GM15510 (cell line): ENCODE measurements around the gene CSRNP3.

Source experiments
- POLR2A ChIP-seq: IDR thresholded peaks from 3 replicates; pipeline ENCODE4 v1.6.1; 2011; ENCODE audit warnings: borderline replicate concordance; ENCODE audit not compliant: insufficient read length; ENCODE audit errors: extremely low read depth

Gene CSRNP3

GRCh38 chr2:165582409-165582808 lies 112.9 kb downstream of the CSRNP3 start:
- TF ChIP-seq POLR2A: no peak

GRCh38 chr2:165582863-165583506 lies 113.5 kb downstream of the CSRNP3 start:
- TF ChIP-seq POLR2A: no peak

- no peak for TF ChIP-seq POLR2A
Measured at GRCh38 chr2:165584126-165584654, 114.7 kb downstream of the CSRNP3 start.

DNA sequence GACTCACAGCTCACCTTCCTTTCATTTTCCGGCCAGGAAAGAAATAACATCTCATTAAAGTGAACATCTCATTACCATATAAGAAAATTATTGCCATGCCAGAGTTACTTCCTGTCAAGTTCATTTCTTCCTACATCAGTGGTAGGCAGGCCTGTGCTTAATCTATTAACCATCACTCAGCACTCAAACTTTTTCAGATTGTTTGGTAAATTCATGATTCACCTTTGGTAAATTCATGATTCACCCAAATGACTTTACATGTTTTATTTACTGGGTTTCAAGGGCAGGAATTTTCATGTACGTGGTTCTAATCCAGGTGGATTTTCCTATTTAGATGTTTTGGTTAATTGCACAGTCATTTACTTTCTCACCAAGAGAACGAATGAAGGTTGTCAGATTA lies 116.5 kb downstream of the CSRNP3 start:
- no peak for TF ChIP-seq POLR2A

DNA sequence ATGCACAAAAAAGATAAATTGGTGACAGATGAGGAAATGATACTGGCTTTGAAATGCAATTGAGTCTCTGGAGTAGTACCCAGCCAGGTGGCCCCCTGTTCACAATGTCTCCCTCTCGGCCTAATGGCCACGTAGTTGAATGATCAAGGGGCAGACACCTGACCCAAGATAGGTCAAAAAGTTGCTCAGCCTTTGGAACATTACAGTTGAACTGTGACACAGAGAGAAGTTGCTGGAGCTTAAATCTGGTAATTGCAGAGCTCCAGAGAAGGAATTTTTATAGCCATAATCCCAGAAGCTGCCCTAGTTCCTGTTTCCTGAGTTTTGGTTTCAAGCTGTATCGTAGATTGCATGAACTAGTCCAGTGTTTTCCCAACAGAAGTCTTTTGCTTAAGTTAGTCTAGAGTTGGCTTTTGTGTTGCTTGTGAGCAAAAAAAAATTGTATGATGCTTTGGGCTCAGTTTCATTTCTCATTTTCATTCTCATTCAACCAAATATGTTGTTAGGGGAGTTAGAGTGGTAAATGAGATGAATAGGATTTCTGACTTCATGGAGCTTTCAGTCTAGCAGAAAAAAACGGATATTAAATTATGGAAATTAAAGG lies 117.9 kb downstream of the CSRNP3 start:
- no peak for TF ChIP-seq POLR2A

GRCh38 chr2:165593081-165593480 lies 123.6 kb downstream of the CSRNP3 start:
- no peak for TF ChIP-seq POLR2A

GRCh38 chr2:165594231-165594934 lies 124.9 kb downstream of the CSRNP3 start:
- TF ChIP-seq POLR2A: no peak

GRCh38 chr2:165594935-165595255 lies 125.4 kb downstream of the CSRNP3 start:
- no peak for TF ChIP-seq POLR2A

DNA sequence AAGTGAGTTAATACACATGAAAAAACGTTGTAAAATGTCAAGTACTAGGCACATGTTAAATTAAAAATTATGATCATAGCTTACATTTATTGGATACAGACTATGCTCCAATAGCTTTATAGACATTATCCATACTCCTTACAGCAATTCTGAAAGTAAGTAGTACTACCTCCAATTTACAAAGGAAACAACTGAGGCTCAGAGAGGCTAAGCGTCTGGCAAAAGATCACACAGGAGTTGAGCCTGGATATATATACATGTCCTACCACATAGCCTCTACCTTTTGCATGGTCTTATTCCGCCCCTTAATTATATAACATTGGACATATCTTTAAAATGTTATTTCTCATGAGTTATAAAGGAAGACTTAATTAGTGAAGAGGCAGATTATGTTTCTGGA lies 127.3 kb downstream of the CSRNP3 start:
- no peak for TF ChIP-seq POLR2A

DNA sequence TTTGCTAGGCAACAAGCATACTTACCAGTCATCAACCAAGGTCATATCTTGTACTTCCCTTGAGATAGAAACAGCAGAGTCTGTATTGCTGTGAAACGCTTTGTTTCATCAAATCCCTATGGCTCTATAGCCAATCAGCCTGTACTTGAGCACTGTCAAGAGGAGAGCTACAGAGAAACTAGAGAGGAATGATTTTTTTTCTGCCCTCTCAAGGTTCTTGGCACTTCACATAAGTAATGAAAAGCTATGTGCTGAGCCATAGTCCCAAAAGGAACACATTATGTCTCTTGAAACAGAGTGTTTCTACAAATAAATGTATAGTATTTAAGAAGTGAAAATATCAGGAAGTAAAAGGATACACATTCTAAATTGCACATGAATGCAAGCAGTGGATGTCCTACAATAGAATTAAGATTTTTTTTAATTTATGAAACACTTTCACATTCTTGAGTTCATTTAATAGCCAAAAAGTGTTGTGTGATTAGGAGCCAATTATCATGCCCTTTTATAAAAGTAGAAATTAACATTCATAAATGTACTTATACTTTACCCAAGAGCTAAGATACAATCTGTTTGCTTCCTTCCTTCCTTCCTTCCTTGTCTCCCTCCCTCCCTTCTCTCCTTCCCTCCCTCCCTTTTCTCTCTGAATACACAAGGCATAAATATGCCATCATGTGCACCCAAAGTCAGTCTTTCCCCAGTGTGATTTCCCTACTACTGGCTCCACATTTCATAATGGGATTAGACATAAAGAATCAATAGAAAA lies 131.8 kb downstream of the CSRNP3 start:
- no peak for TF ChIP-seq POLR2A

DNA sequence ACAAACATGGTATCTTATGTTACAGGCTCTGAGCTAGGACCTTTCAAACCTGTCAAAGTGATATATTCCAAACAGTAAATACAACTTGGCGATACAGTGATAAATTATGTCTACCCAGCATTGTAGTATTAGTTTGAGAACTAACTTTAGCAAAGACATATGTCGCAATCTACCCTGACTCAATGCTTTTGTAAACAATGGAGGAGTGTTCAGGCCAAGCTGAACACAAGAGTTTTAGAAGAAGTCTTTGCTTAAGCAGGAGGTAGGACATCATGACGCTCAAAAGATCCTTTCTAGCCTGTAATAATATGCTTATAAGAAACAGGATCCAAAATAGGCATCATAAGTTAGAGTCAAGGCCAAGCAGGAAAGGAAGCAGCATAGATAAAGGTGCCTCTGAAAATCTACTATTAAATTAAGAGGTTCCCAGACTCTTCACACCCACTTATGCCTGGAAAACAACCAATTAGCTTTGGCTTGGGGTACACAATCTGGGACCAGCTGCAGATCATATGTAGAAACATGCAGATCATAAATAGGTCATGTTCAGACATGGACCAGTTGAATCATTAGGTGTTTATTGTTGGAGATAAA lies 132.5 kb downstream of the CSRNP3 start:
- no peak for TF ChIP-seq POLR2A

DNA sequence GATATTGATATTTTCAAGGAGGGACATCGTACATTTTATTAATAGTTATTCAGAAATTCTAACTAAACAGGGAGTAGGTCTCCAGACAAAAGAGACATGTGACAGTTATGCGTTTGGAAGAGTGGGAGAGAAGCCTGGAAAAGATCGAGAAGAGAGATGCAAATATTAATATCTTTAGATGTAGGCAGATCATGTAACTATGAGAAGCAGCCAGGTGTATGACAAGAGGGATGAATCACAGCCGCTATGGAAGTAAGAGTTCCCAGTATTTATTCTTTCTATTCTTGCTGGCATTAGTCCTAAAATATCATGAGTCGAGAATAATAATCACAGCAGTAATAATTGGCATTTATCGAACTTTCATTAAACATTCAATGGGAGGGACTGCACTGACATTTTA lies 140.2 kb downstream of the CSRNP3 start:
- no peak for TF ChIP-seq POLR2A

DNA sequence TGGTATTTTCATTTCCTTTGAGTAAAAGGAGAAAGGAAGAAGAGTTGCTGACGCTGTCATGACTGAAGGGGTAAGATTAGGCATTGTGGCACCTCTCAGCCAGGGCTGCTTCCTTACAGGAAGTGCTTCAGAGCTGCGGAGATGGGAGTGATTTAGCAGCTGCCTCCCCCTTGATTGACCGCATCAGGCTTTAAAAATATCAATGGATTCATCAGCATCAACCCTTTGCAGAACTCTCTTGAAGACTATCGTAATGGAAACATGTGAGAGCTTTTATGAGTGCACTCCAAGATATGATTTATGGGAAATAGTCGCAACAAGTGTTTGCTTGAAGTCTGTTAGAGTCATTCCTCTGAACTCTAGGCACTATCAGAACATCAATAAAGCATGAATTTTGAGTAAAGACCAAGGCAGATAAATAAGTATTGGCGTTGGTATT lies 141.1 kb downstream of the CSRNP3 start:
- TF ChIP-seq POLR2A: no peak

DNA sequence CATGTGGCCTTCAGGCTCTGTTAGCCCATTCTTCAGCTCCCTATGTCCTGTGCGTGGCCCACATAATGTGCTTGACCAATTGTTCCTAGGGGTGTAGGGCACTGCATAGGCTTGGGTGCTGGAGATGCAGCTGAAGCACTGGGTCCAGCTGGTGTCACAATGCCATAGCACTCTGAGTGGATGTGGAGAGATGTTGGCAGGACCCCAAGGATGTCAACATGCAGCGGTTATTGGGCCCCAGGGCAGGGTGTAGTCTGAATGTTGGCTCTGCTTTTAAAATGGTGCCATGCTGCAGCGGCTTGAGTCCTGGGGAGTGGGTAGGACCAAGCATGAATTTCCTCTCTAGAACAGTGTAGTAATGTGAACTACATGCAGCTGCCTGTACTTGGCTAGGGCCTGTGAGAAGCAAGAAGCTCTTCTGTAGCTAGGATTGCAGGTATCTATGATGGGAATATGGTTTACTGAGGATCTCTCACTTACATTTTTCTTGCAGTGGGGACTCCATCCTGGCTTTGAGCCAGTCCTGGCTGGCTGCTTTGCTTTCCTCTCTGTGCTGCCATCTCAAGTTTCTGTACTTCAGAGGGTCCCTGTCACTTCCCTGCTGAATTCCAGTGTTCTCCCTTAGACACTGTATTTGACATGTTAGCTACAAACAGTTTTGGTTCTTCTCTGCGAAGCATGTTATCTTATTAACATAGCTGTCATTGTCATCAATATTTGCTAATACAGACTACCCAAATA lies 148.4 kb downstream of the CSRNP3 start:
- no peak for TF ChIP-seq POLR2A
